Stimulated activated CD4-positive, alpha-beta T cell treated with anti-CD3 and anti-CD28 coated beads, Interleukin-12 subunit alpha, Interleukin-12 subunit beta, amount 100 ng/mL, for 4 hours (primary cell): ENCODE data around the gene DICER1.

Experiments used
- DNase-seq: peaks from one replicate; pipeline ENCODE4 v3.0.0-alpha.2; 2020

DICER1 gene

DNA sequence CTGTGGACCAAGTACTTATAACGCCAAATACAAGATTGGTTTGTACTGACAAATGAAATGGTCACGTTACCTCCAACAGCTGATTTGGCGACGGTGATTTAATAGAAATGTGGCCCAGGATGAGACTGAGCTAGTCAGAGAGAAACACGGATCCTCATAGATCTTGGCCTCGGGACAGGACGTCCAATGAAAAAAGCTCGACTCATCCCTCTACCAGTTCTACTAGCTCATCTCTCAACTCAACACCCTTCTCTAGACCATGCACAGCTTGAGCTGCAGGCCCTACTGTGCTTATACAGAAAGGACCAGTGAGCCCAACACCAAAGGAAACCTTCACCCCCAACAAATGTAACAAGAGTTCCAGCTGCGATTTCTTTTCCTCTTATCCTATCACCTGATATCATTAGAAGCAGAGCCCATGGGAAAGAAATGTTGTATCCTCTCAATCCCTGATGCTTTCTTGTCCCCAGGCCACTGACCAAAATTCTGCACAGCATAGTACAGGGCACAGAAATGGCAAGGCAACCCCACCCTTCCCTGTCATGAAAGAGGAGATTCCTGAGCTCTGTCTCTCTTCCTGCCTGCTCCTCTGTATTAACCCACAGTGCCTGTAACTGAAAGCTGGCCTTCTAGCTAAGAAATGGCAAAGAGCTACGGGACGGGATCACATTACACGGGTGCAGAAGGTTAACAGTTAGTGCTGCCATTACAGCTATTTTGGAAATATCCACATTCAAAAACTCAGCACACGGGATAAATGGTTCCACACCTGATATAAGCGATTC is 39.2 kb downstream of the DICER1 start:
- no peak for DNase-seq

DNA sequence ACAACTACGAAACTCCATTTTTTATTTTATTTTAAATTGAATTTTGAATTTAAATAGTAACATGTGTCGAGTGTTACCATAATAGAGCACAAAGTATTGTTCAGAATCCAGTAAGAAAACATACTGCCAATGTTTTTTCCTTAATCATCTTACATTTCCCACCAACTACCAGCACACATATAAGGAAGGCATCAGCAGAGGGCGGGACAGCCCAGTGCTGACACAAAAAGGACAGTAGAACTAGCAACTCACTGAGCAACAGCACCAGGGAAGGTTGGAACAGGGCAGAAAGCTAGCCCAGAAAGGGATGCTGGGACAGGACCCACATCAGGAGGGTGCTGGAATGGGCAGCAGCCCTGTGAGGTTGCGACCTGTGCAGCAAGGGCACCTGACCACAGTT is 43.9 kb downstream of the DICER1 start:
- DNase-seq, result no peak

DNA sequence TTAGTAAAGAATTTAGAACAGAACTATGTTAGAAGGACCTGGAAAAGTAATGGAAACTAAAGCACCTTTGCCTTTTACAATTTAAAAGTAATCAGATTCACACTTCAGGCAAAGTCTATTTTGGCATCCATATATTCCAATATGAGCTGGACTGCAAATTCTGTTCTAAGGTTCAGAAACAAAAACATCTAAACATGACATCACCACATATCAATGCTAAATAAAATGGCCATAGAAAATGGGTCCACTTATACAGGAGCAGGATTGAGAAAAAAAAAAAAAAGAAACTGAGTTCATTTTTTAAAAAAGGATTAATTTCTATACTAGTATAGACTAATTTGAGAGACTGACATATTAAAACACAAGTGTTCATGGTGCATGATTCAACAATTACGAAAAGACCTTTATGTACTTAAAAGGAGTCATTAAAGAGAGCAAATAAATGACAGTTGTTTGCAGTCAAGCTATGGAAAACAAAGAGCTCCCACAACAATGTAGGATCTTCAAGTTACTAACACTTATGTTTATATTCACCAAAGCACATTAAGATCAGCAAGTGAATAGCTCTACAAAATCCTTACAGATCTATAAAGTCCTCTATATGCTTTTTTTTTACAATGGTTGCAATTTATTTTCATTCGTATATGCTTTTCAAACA is 45.7 kb downstream of the DICER1 start:
- DNase-seq, result no peak

DNA sequence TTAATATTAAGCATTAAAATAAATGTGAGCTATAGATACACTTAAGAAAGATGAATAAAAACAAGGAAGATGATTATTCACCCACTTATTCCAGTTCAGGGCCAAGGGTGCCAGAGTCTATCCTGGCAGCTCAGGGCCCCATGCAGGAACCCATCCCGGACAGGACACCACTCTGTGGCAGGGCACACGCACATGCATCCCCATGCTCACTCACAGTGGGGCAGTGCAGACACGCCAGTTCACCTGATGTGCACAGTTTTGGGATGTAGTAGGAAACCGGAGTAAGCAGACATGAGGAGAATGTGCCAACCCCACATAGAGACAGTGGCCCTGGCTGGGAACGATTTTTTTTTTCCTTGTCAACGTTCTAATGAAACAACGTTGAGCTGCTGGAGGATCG is 47.2 kb downstream of the DICER1 start:
- DNase-seq, result no peak

DNA sequence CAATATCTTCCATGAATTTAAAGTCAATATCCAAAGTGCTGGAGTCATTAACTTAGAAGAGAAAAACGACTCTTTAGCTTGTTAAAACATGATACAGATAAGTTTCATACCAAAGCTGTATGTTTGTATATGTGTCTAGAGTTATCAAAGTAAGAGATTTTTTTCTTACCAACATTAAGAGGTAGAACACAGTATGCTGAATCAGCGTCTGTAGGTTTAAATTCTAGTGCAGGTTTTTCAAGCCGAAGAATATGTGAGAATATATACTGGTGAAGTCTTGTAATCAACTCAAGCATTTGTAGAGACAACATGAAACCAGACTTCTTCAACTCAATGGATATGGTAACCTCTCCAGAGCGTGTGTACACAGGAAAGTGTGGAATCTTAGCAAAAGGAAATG is 49.6 kb downstream of the DICER1 start:
- DNase-seq, result no peak

DNA sequence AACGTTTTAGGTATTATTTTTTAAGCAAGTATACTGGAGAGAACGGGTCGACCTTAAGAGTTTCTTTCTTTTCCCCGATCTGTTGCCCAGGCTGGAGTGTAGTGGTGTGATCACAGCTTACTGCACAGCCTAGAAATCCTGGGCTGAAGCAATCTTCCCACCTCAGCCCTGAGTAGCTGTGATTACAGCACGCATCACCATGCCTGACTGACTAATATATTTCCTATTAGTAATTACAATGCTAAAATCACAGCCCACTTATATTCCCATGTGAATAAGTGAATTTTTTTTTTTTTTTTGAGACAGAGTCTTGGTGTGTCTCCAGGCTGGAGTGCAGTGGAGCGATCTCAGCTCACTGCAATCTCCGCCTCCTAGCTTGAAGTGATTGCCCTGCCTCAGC is 50.4 kb downstream of the DICER1 start:
- DNase-seq, result no peak

DNA sequence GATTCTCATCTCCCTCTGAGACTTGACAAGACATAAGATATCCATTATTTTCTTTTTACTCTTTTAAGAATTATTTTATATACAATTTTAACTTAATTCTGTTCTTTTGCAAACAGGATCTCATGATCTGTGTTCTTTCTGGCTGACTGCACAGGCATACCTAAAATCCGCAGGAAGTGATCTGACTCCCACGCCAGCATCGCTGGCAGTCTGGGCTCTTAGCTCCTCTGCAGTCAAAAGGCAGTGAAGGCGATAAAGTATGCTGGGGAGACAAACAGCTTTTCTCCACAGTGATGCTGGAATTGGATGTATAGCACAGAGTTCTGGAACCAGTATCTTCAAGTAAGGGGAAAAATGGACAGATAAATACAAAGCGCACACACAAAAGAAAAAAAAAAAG is 52.4 kb downstream of the DICER1 start:
- no peak for DNase-seq

DNA sequence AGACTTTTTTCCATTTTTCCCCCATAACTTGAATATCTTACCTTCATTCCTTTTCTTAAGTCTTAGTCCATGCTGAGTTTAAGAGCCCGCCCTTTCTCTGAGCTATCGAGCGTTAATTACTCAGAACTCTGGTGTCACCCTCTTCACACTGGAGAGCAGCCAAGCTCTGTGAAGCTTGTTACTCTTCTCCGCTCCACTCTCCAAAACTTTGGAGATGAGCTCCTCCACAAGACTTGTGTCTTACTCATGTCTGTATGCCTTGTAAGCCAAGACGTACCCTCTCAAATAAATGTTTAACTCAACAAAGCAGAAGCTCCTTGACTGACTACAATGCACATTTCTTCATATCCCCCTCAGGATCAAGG is 54.7 kb downstream of the DICER1 start:
- DNase-seq, result no peak

DNA sequence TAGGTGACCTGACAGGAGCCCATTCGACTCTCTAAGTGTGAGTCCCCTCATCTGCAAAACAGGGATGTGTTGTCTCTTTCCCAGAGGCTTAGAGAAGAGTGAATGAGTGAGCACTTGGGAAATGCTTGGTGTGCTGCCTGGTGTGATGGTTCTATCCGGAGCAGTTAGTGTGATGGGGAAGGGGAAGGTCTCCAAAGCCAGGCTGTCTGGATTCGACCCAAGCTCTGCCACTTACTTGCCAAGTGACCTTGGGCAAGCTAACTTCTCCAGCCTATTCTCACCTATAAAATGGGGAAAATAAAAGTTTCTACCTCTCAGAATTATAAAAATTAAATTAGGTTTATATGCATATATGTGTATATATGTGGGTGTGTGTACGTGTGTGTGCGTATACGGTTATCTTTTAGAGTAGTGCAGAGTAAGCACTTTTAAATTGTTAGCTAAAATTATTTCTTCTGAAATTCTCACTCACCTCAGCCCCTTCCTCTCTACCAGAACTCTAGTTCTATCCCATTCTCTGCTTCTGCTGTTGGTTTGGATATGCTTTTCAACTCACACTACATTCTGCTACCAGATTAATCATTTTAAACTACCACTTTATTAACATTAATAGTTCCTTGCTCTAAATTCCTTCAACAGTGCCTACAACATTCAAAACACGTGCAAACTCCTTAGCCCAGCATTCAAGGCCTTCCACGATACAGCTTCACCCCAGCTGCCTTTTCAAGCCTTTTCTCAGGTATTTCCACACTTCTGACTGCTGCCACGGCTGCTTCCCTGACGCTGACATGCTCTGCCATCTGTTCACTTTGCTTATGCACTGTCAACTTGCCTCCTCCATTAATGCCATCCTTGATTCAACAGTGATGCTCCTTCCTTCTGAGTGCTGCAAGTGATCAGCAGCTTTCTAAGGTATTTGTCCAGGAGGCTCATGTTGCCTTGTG is 55.3 kb downstream of the DICER1 start:
- DNase-seq, result no peak

DNA sequence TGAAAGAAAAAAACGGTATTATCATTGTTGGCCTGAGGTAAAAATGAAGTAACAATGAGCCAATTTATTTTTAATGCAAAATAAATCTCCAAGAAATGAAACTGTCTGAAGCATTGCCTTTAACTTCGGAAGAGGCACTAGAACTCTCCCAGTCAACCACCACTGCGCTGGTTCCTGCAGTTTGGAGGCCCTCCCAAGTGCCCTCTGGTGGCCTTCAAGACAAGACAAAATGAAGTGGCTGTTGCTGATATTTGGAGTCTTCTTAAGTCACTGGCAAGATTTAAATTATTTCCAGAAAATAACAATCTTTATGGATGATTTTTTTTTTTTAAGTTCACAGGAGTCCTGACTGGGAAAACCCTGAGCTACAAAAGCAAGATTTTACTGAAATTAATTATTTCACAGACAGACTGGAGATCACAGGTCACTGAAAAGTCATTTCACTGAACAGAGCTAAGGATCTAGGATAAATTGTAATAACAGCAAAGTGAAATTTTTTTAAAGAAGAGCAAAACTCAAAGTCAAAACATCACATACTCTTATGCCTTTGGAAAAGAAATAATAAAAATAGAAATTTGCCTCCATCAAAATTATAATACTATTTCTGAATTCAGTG is 58.2 kb downstream of the DICER1 start:
- DNase-seq, result peak; percentile 8

DNA sequence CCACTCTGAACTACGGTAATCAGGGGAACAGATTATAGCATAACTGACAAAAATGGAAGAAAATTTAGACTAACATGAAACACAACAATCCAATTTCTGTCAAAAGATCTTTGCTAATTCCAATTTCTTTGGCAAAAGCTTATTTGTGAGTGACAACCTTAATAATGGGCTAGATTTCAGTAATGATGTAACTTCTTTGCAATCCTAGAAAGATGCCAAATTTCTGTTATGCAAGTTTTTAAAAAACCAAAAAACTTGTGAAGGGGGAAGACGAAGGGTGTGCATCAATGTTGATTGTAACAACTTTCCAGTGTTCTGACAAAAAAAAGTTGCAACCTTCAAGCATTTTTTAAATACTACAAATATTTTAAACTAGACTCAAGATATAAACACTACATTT is 59.9 kb downstream of the DICER1 start:
- no peak for DNase-seq

DNA sequence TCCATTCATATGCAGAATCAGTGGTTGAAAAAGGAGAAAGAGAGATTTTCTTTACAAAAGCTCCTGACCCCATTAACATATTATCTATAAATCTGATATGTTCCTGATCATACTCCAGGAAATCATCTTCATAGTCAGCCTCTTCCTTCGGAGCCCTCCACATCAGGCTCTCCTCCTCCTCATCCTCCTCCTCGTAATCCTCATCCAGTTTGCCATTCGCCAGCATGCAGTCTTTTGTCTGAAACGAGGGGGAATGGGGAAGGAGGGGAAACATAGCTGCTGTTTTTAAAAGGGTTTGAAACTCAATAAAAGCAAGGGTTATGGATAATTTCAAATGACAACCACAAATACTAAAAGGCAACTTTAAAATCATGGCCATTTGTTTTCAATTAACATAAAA is 60.9 kb downstream of the DICER1 start:
- DNase-seq, result no peak

DNA sequence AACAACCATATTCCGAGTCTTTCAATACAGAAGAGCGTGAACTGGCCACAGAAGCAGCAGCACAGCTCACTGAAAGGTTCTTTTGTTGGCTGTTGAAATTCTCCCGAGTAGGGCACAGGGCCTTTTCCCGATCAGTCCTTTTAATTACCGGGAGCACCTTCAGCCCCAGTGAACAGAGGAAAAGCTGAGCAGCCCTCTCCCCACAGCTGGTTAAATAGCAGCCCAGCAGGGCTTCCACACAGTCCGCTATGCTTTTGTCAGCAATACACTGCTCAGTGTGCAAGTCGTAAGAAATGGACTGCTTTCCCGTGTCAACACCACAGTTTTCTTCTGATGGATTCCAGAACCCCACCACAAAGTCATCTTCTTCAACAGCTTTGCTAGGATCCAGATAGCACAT is 61.3 kb downstream of the DICER1 start:
- DNase-seq, result no peak

DNA sequence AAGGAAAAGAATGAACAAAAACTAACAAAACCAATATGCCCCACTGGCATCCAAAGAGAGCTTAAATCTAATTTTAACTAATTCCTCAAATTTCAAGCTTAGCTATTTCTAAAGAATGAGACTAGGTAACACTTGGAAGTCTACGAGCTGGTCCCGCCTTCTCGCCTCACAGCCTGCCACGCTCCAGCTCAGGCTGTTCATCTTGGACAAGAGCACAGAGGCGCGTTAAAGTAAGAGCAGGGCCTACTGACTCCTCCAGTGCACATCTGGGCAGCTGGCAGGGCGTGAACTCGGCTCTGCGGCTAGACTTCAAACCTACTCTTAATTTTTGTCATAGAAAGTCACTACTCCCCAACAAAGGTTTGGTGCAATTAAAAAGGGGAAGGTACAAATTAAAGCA is 64.6 kb downstream of the DICER1 start:
- DNase-seq, result no peak

DNA sequence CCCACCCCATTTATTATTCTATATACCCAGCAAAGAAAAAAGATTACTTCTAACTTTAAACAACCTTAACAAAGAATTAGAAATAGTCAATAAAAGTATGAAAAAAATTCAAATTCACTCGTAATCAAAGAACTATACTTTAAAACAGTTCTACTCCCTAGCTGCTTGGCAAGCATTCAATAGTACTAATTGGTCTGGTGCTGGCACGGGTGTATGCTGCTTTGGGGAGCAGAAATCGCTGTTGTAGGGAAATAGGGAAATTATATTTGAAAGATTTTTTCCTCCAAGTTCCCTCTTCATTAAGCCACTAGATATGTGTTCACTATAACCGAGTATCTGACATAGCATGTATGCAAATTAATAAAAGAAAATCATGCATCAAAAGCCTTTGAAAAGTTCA is 65.7 kb downstream of the DICER1 start:
- DNase-seq, result no peak

DNA sequence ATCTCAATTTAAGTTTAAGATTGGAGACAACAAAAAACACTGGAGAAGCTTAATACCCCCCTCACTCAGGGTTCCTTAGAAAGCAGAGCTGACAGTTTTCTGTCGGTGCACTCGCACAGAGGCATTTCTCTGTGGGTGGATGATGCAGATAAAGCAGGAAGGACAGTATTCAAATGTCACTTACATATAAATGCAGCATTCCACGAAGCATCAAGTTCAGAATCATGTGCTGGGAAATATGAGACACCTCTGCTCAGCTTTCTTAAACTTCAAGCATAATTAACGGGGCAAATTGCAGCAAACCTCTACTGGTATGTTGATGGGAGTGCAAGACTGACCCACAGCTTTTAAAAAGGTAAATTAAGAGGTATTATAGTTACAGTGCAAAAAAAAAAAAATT is 68.7 kb downstream of the DICER1 start:
- no peak for DNase-seq

DNA sequence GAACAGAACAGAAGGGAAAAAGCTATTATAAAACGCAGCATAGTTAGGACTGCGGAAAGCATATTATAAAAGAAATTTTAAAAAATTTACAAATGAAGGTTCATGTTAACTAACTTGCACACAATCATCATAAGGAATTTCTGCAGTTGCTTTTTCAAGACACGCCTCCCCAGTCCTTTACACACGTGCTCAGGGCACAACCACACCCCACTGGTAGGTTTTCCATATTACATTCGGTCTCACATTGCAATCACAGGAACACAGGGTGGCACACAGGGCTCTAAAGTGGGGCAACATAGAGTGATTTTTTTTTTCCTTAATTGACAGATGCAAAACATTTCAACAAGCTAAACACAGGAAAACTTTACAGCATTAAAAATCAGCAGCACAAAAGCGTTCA is 69.7 kb downstream of the DICER1 start:
- no peak for DNase-seq

DNA sequence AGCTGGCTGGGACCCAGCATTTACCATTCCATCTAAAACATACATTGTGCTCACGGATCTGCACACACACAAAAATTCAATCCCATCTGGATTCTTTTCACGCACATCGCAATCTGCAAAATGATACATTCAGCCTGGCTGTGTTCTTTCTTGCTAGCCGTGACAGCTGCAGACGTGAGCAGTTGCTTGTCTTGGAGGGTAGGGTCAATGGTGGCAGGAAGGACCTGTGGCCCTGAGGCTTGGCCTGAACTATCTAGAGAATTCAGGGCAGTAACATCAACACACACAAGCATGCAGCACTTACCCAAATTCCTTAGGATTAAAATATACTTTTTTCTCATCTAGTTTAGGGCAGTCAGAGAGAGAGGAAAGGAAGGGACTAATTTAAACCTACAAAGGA is 72.0 kb downstream of the DICER1 start:
- DNase-seq, result no peak

DNA sequence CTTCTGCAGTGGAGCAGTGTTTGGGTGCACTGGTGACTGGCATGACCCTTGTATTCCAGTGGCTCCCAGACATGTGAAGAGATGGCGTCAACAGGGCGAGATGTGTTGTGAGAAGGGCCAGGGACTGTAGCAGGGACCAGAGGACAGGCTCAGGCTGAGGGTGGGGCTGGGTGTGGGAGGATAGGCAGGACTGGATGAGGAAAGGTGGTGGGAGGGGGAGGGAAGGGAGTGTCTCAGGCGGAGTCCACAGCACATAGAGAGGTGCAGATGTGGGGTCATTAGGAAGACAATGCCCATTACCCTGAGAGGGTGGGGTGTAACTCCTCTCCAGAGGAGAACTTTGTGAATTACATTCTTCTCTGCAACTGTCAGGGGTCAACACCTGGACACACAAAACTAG is 78.5 kb downstream of the DICER1 start:
- no peak for DNase-seq

DNA sequence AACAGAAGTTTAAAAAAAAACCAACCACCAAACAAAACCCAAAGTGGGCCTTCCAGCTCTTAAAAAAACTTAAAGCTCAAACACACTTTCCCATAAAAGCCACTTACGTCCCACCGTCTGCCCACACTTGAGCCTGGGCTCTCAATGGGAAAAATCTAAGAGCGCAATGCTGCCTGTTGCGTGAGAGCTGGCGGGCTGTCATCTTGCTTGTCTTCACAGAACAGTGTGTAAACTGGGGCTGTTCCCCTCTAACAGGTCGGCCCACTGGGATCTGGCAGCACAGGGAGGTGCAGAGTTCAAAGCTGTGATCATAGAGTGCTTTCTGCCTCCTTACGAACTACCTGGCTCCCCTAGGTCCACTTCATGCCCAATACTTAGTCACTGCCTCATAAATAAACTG is 80.0 kb downstream of the DICER1 start:
- no peak for DNase-seq

DNA sequence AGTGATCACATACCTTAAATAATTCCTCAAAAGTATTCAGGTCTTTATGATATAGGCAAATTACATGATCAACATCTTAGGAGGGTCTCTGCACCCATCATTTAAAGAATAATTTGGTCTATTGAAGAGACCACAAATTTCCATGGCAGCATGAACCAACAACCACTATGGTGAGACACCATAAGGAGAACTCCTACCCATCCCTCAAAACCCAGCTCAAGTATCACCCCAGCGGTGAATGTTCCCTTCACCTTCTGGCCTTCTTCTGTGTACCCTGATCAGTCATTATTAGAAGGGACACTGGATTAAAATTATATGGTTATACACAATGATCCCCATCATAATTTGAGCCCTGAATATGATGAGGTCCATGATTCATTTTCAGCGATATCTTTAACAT is 81.5 kb downstream of the DICER1 start:
- no peak for DNase-seq

DNA sequence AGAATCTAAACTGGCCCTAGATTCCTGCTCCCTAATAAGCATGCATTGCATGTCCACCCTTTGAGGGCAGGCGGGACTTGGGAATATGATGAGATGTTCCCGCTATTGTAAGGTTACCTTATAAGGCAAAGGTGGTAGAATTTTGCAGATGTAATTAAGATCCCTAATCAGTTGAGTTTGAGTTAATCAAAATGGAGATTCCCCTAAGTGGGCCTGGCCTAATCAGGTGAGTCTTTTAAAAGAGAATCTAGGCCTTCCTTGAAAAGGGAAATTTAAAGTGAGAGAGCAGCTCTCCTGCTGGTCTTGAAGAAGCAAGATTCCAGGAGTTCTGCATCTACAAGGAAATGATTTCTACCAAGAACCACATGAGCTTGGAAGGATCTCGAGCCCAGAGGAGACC is 83.4 kb downstream of the DICER1 start:
- DNase-seq, result no peak

DNA sequence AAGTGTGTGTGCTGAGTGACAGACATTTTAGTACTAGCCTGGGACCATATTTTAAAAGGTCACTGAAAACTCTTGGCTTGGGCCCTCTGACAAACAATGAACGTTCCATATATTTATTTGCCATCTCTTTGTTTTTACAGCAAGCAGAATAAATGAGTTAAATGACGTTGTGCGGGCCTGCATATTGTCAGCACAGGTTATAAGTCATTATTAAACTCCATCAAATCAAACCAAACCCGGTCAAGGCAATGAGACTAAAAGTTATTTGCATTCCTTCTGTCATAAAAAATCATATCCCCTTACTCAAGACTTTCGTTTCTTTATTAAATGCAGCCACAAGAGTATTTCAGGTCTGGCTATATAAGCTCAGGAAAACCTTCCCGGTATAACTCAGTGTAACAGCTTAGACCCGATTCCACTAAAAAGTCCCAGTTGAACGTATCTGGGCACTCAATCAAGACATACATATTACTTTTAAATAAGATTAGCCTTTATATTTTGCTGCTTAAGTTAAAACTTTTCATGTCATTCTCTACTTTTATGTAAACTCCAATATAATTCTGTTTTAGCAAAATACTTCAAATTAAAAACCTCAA is 84.9 kb downstream of the DICER1 start:
- DNase-seq, result no peak
